GM23338 (cell line): ENCODE measurements around the gene MYBPC2. TPM values are rescaled to one million over a fixed set of nuclear protein-coding genes. Genes with fewer than 3 reads are reported as not detected.

Experiments used
- ATAC-seq: fragments of 200-7000 bp; cut with Tn5 transposase; 3 replicates; pipeline ENCODE4 v1.9.1; 2020
- DNase-seq: peaks from one replicate; pipeline ENCODE4 v3.0.0-alpha.2; 2015; ENCODE audit warnings: low spot score
- H2AFZ ChIP-seq: fragments of 200-600 bp; sonication (generic); 2 replicates; pipeline ENCODE4 v1.8.0; 2016; ENCODE audit warnings: antibody characterized with exemption, mild to moderate bottlenecking, moderate library complexity
- H3F3A ChIP-seq: fragments of 200-600 bp; sonication (generic); replicated peaks from 2 replicates; pipeline ENCODE4 v1.8.0; 2017; ENCODE audit warnings: antibody characterized with exemption, mixed run types, low read depth
- H3K27ac ChIP-seq: fragments of 200-600 bp; sonication (generic); 2 replicates; pipeline ENCODE4 v1.6.1; 2016; ENCODE audit warnings: low read depth
- H3K27me3 ChIP-seq: fragments of 200-600 bp; sonication (generic); 2 replicates; pipeline ENCODE4 v1.8.0; 2016; ENCODE audit warnings: mild to moderate bottlenecking, mixed run types, moderate library complexity; ENCODE audit not compliant: insufficient read depth
- H3K36me3 ChIP-seq: fragments of 200-600 bp; sonication (generic); 2 replicates; pipeline ENCODE4 v1.8.0; 2016; ENCODE audit warnings: mild to moderate bottlenecking; ENCODE audit not compliant: insufficient read depth
- H3K4me1 ChIP-seq: fragments of 200-600 bp; sonication (generic); 2 replicates; pipeline ENCODE4 v1.8.0; 2016; ENCODE audit warnings: mild to moderate bottlenecking, moderate library complexity; ENCODE audit not compliant: insufficient read depth
- H3K4me2 ChIP-seq: fragments of 200-600 bp; sonication (generic); 2 replicates; pipeline ENCODE4 v1.7.1; 2017; ENCODE audit warnings: mixed run types
- H3K4me3 ChIP-seq: fragments of 200-600 bp; sonication (generic); 2 replicates; pipeline ENCODE4 v1.6.1; 2016; ENCODE audit warnings: mixed run types
- H3K79me2 ChIP-seq: fragments of 200-600 bp; sonication (generic); replicated peaks from 2 replicates; pipeline ENCODE4 v1.8.0; 2017; ENCODE audit warnings: mild to moderate bottlenecking; ENCODE audit not compliant: insufficient read depth
- H3K9me2 ChIP-seq: fragments of 200-600 bp; sonication (generic); 2 replicates; pipeline ENCODE4 v1.8.0; 2017; ENCODE audit not compliant: insufficient read depth
- H4K20me1 ChIP-seq: fragments of 200-600 bp; sonication (generic); replicated peaks from 2 replicates; pipeline ENCODE4 v1.8.0; 2017; ENCODE audit warnings: mild to moderate bottlenecking; ENCODE audit not compliant: insufficient read depth
- H3K27ac Mint-ChIP-seq: 2 replicates; pipeline ENCODE4 v1.8.0; 2020; ENCODE audit warnings: inconsistent platforms, mild to moderate bottlenecking, moderate library complexity, mixed read lengths
- H3K27me3 Mint-ChIP-seq: 3 replicates; pipeline ENCODE4 v1.8.0; 2022; ENCODE audit warnings: low read depth, mild to moderate bottlenecking, moderate library complexity, mixed read lengths, inconsistent platforms; ENCODE audit not compliant: insufficient read depth, poor library complexity
- H3K36me3 Mint-ChIP-seq: 3 replicates; pipeline ENCODE4 v1.8.0; 2021; ENCODE audit warnings: low read depth, mild to moderate bottlenecking, inconsistent platforms, moderate library complexity, mixed read lengths
- H3K4me1 Mint-ChIP-seq: 3 replicates; pipeline ENCODE4 v1.8.0; 2020; ENCODE audit warnings: mild to moderate bottlenecking, inconsistent platforms, mixed read lengths
- H3K4me3 Mint-ChIP-seq: 3 replicates; pipeline ENCODE4 v1.8.0; 2021; ENCODE audit warnings: moderate library complexity, mild to moderate bottlenecking, inconsistent platforms, mixed read lengths
- H3K9me3 Mint-ChIP-seq: 3 replicates; pipeline ENCODE4 v1.8.0; 2020; ENCODE audit warnings: moderate library complexity, mild to moderate bottlenecking, inconsistent platforms, mixed read lengths
- CREB1 ChIP-seq: fragments of 250-450 bp; sonication (Bioruptor Pico); IDR thresholded peaks from 2 replicates; pipeline ENCODE4 v1.5.0; 2020; ENCODE audit warnings: low read depth, mild to moderate bottlenecking, moderate library complexity
- EZH2 ChIP-seq: fragments of 200-600 bp; sonication (generic); IDR thresholded peaks from one replicate; pipeline ENCODE4 v1.8.0; 2017; ENCODE audit warnings: antibody characterized with exemption, mild to moderate bottlenecking, low read depth; ENCODE audit not compliant: unreplicated experiment
- EZH2phosphoT487 ChIP-seq: fragments of 200-600 bp; sonication (generic); IDR thresholded peaks from one replicate; pipeline ENCODE4 v1.8.1; 2018; ENCODE audit warnings: antibody characterized with exemption; ENCODE audit not compliant: unreplicated experiment
- JUNB ChIP-seq: IDR thresholded peaks from one replicate; pipeline ENCODE4 v1.6.1; 2016; ENCODE audit warnings: antibody characterized with exemption; ENCODE audit not compliant: unreplicated experiment
- NANOG ChIP-seq: IDR thresholded peaks from 2 replicates; pipeline ENCODE4 v1.6.1; 2016; ENCODE audit warnings: antibody characterized with exemption, borderline replicate concordance
- POLR2AphosphoS5 ChIP-seq: IDR thresholded peaks from 2 replicates; pipeline ENCODE4 v1.6.1; 2016; ENCODE audit warnings: antibody characterized with exemption, low read depth
- STAT1 ChIP-seq: IDR thresholded peaks from one replicate; pipeline ENCODE4 v1.6.1; 2016; ENCODE audit warnings: antibody characterized with exemption; ENCODE audit not compliant: unreplicated experiment
- ZNF114 ChIP-seq: fragments of 250-450 bp; sonication (Bioruptor Pico); IDR thresholded peaks from 2 replicates; pipeline ENCODE4 v1.5.0; 2020; ENCODE audit warnings: mild to moderate bottlenecking, moderate library complexity
- ZNF331 ChIP-seq: fragments of 250-450 bp; sonication (Bioruptor Pico); IDR thresholded peaks from 2 replicates; pipeline ENCODE4 v1.5.0; 2020; ENCODE audit warnings: low read depth, mild to moderate bottlenecking, moderate library complexity
- polyA plus RNA-seq: library from polyadenylated mRNA; unstranded; fragments of >200 nt; fragmentation: Nextera tagmentation; extraction: Ambion mirVana; gene quantifications from 2 replicates; pipeline ENCODE4 v1.2.1, GENCODE V29; 2016
- total RNA-seq: library from RNA; depleted of rRNA; stranded (reverse); fragments of >200 nt; shearing (Covaris generic); gene quantifications from 2 replicates; pipeline ENCODE4 v1.2.3, GENCODE V29; 2014
- TF ChIP-seq, protein P1 (sequence below): fragments of 250-450 bp; sonication (Bioruptor Pico); IDR thresholded peaks from 2 replicates; pipeline ENCODE4 v1.5.0; 2020; ENCODE audit warnings: mild to moderate bottlenecking, moderate library complexity
- TF ChIP-seq, protein P2 (sequence below): IDR thresholded peaks from 2 replicates; pipeline ENCODE4 v1.6.1; 2016; ENCODE audit warnings: antibody characterized with exemption
- TF ChIP-seq, protein P3 (sequence below): IDR thresholded peaks from one replicate; pipeline ENCODE4 v1.6.1; 2018; ENCODE audit warnings: antibody characterized with exemption; ENCODE audit not compliant: unreplicated experiment
- TF ChIP-seq, protein P4 (sequence below), 2 experiments: fragments of 200-600 bp in 1 of 2; sonication (generic) in 1 of 2; conservative IDR thresholded peaks; 2 replicates each; pipeline versions ENCODE4 v1.5.1 to v1.6.1; 2016 to 2017; ENCODE audit warnings: antibody characterized with exemption in 2 of 2, low read depth in 2 of 2, mild to moderate bottlenecking in 2 of 2, moderate library complexity in 1 of 2

MYBPC2 gene
- total and polyA plus RNA-seq, 2 experiments from 2014 or later: 4.2 to 5.9 TPM

DNA sequence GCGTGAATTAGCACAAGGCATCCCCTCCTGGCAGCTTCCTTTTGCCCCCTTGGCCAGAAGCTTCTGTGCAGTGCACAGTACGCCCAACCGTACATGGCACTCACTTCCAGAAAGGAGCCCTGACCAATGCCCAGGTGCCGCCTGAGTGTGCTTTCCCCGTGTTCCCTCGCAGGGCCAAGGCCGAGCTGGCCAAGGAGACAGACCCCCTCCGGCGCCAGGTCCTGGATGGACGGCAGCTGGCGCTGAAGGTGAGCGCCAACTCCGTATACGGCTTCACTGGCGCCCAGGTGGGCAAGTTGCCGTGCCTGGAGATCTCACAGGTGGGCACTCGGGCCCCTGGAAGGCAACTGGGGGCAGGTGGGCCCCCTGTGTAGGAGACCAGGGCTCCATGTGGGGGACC lies 23.3 kb upstream of the MYBPC2 start:
- Histone ChIP-seq H4K20me1 (peaks cover 5% of the 10 kb centered on the region), H3K27me3 (no peaks in the 10 kb centered on the region), H3K79me2 (no peaks in the 10 kb centered on the region), H3K4me3 (no peak overlapping the region), H3K4me1 (no peaks in the 10 kb centered on the region; the same call in 1 of the 2 replicates), H3K4me2 (no peak overlapping the region), H3K27ac (no peak overlapping the region), H3K36me3 (peaks cover 4% of the 10 kb centered on the region; the same call in 1 of the 2 replicates), H3K9me2 (no peaks in the 10 kb centered on the region), H2AFZ (no peak overlapping the region), H3F3A (no peaks in the 10 kb centered on the region; the same call in none of the 2 replicates)
- TF ChIP-seq, protein P1, sequence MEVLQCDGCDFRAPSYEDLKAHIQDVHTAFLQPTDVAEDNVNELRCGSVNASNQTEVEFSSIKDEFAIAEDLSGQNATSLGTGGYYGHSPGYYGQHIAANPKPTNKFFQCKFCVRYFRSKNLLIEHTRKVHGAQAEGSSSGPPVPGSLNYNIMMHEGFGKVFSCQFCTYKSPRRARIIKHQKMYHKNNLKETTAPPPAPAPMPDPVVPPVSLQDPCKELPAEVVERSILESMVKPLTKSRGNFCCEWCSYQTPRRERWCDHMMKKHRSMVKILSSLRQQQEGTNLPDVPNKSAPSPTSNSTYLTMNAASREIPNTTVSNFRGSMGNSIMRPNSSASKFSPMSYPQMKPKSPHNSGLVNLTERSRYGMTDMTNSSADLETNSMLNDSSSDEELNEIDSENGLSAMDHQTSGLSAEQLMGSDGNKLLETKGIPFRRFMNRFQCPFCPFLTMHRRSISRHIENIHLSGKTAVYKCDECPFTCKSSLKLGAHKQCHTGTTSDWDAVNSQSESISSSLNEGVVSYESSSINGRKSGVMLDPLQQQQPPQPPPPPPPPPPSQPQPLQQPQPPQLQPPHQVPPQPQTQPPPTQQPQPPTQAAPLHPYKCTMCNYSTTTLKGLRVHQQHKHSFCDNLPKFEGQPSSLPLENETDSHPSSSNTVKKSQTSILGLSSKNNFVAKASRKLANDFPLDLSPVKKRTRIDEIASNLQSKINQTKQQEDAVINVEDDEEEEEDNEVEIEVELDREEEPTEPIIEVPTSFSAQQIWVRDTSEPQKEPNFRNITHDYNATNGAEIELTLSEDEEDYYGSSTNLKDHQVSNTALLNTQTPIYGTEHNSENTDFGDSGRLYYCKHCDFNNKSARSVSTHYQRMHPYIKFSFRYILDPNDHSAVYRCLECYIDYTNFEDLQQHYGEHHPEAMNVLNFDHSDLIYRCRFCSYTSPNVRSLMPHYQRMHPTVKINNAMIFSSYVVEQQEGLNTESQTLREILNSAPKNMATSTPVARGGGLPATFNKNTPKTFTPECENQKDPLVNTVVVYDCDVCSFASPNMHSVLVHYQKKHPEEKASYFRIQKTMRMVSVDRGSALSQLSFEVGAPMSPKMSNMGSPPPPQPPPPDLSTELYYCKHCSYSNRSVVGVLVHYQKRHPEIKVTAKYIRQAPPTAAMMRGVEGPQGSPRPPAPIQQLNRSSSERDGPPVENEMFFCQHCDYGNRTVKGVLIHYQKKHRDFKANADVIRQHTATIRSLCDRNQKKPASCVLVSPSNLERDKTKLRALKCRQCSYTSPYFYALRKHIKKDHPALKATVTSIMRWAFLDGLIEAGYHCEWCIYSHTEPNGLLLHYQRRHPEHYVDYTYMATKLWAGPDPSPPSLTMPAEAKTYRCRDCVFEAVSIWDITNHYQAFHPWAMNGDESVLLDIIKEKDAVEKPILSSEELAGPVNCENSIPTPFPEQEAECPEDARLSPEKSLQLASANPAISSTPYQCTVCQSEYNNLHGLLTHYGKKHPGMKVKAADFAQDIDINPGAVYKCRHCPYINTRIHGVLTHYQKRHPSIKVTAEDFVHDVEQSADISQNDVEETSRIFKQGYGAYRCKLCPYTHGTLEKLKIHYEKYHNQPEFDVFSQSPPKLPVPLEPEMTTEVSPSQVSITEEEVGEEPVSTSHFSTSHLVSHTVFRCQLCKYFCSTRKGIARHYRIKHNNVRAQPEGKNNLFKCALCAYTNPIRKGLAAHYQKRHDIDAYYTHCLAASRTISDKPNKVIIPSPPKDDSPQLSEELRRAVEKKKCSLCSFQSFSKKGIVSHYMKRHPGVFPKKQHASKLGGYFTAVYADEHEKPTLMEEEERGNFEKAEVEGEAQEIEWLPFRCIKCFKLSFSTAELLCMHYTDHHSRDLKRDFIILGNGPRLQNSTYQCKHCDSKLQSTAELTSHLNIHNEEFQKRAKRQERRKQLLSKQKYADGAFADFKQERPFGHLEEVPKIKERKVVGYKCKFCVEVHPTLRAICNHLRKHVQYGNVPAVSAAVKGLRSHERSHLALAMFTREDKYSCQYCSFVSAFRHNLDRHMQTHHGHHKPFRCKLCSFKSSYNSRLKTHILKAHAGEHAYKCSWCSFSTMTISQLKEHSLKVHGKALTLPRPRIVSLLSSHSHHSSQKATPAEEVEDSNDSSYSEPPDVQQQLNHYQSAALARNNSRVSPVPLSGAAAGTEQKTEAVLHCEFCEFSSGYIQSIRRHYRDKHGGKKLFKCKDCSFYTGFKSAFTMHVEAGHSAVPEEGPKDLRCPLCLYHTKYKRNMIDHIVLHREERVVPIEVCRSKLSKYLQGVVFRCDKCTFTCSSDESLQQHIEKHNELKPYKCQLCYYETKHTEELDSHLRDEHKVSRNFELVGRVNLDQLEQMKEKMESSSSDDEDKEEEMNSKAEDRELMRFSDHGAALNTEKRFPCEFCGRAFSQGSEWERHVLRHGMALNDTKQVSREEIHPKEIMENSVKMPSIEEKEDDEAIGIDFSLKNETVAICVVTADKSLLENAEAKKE: no peak
- TF ChIP-seq, protein P2, sequence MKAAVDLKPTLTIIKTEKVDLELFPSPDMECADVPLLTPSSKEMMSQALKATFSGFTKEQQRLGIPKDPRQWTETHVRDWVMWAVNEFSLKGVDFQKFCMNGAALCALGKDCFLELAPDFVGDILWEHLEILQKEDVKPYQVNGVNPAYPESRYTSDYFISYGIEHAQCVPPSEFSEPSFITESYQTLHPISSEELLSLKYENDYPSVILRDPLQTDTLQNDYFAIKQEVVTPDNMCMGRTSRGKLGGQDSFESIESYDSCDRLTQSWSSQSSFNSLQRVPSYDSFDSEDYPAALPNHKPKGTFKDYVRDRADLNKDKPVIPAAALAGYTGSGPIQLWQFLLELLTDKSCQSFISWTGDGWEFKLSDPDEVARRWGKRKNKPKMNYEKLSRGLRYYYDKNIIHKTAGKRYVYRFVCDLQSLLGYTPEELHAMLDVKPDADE: no peak
- no peak for TF ChIP-seq EZH2
- no peak for TF ChIP-seq NANOG
- TF ChIP-seq CREB1 (CRISPR knock-in tag): no peak
- TF ChIP-seq, protein P3, sequence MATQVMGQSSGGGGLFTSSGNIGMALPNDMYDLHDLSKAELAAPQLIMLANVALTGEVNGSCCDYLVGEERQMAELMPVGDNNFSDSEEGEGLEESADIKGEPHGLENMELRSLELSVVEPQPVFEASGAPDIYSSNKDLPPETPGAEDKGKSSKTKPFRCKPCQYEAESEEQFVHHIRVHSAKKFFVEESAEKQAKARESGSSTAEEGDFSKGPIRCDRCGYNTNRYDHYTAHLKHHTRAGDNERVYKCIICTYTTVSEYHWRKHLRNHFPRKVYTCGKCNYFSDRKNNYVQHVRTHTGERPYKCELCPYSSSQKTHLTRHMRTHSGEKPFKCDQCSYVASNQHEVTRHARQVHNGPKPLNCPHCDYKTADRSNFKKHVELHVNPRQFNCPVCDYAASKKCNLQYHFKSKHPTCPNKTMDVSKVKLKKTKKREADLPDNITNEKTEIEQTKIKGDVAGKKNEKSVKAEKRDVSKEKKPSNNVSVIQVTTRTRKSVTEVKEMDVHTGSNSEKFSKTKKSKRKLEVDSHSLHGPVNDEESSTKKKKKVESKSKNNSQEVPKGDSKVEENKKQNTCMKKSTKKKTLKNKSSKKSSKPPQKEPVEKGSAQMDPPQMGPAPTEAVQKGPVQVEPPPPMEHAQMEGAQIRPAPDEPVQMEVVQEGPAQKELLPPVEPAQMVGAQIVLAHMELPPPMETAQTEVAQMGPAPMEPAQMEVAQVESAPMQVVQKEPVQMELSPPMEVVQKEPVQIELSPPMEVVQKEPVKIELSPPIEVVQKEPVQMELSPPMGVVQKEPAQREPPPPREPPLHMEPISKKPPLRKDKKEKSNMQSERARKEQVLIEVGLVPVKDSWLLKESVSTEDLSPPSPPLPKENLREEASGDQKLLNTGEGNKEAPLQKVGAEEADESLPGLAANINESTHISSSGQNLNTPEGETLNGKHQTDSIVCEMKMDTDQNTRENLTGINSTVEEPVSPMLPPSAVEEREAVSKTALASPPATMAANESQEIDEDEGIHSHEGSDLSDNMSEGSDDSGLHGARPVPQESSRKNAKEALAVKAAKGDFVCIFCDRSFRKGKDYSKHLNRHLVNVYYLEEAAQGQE: no peak
- TF ChIP-seq EZH2phosphoT487: no peak
- TF ChIP-seq ZNF331: no peak
- TF ChIP-seq ZNF114 (CRISPR knock-in tag): no peak
- TF ChIP-seq JUNB: no peak
- TF ChIP-seq, protein P4, sequence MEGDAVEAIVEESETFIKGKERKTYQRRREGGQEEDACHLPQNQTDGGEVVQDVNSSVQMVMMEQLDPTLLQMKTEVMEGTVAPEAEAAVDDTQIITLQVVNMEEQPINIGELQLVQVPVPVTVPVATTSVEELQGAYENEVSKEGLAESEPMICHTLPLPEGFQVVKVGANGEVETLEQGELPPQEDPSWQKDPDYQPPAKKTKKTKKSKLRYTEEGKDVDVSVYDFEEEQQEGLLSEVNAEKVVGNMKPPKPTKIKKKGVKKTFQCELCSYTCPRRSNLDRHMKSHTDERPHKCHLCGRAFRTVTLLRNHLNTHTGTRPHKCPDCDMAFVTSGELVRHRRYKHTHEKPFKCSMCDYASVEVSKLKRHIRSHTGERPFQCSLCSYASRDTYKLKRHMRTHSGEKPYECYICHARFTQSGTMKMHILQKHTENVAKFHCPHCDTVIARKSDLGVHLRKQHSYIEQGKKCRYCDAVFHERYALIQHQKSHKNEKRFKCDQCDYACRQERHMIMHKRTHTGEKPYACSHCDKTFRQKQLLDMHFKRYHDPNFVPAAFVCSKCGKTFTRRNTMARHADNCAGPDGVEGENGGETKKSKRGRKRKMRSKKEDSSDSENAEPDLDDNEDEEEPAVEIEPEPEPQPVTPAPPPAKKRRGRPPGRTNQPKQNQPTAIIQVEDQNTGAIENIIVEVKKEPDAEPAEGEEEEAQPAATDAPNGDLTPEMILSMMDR (conservative IDR thresholded peaks at IDR 0.05; ENCODE audit: low read depth in 2 of 2): no peak
- TF ChIP-seq POLR2AphosphoS5: no peak
- TF ChIP-seq STAT1: no peak
- ATAC-seq: no peak
- peaks cover 67% of the 10 kb centered on the region for H3K36me3 Mint-ChIP-seq
- H3K9me3 Mint-ChIP-seq: no peaks in the 10 kb centered on the region; the same call in 2 of the 3 replicates
- no peak overlapping the region for H3K27ac Mint-ChIP-seq
- H3K4me3 Mint-ChIP-seq: no peak overlapping the region
- H3K27me3 Mint-ChIP-seq: peaks cover 6% of the 10 kb centered on the region
- peaks cover under 1% of the 10 kb centered on the region; the same call in 2 of the 3 replicates for H3K4me1 Mint-ChIP-seq
- DNase-seq: no peak
